Activated T-cell treated with anti-CD3 and anti-CD28 coated beads for 24 hours (primary cell): Measurements from ENCODE around the gene SLC16A2.

ENCODE experiments used
- DNase-seq: peaks from one replicate; pipeline ENCODE4 v3.0.0-alpha.2; 2020; ENCODE audit warnings: low read depth

SLC16A2 gene

GRCh38 chrX:74421036-74421739 is at the start of gene SLC16A2:
Gene SLC16A2, plus strand, starts transcription at chrX:74421493. Its CDS starts 145 bp downstream, at chrX:74421638.
- peak; percentile 4 for DNase-seq

- DNase-seq, result no peak
These were observed 49.0 kb upstream of the SLC16A2 start for GRCh38 chrX:74372272-74372671.

- no peak for DNase-seq
These were observed 44.0 kb upstream of the SLC16A2 start for GRCh38 chrX:74377282-74377681.

- DNase-seq, result peak; percentile 32
These were observed 38.7 kb upstream of the SLC16A2 start for GRCh38 chrX:74382613-74383012.

GRCh38 chrX:74383611-74384010 is 37.7 kb upstream of the SLC16A2 start:
- no peak for DNase-seq

- DNase-seq, result no peak
These were observed 32.1 kb upstream of the SLC16A2 start for GRCh38 chrX:74389016-74389722.

- no peak for DNase-seq
These were observed 25.7 kb upstream of the SLC16A2 start for GRCh38 chrX:74395556-74395955.

GRCh38 chrX:74405973-74406489 is 15.3 kb upstream of the SLC16A2 start:
- no peak for DNase-seq

- DNase-seq, result no peak
These were observed 13.0 kb upstream of the SLC16A2 start for GRCh38 chrX:74408304-74408703.

- DNase-seq, result no peak
These were observed 1.5 kb upstream of the SLC16A2 start for GRCh38 chrX:74419864-74420195.

- DNase-seq, result no peak
These were observed 877 bp upstream of the SLC16A2 start for GRCh38 chrX:74420196-74421035.

GRCh38 chrX:74421740-74422352 is 553 bp downstream of the SLC16A2 start:
- DNase-seq, result no peak

- no peak for DNase-seq
These were observed 1.4 kb downstream of the SLC16A2 start for GRCh38 chrX:74422576-74423288.

GRCh38 chrX:74423289-74423998 is 2.2 kb downstream of the SLC16A2 start:
- no peak for DNase-seq

GRCh38 chrX:74426071-74426470 is 4.8 kb downstream of the SLC16A2 start:
- DNase-seq, result no peak

- no peak for DNase-seq
These were observed 5.3 kb downstream of the SLC16A2 start for GRCh38 chrX:74426615-74427014.

GRCh38 chrX:74431797-74432196 is 10.5 kb downstream of the SLC16A2 start:
- DNase-seq, result no peak

- no peak for DNase-seq
These were observed 13.0 kb downstream of the SLC16A2 start for GRCh38 chrX:74434336-74434735.

GRCh38 chrX:74437530-74437929 is 16.2 kb downstream of the SLC16A2 start:
- no peak for DNase-seq

- DNase-seq, result no peak
These were observed 17.5 kb downstream of the SLC16A2 start for GRCh38 chrX:74438764-74439163.

GRCh38 chrX:74445099-74445498 is 23.8 kb downstream of the SLC16A2 start:
- DNase-seq, result no peak
